ENCODE data around the gene ZBTB42.

ZBTB42 gene

DNA sequence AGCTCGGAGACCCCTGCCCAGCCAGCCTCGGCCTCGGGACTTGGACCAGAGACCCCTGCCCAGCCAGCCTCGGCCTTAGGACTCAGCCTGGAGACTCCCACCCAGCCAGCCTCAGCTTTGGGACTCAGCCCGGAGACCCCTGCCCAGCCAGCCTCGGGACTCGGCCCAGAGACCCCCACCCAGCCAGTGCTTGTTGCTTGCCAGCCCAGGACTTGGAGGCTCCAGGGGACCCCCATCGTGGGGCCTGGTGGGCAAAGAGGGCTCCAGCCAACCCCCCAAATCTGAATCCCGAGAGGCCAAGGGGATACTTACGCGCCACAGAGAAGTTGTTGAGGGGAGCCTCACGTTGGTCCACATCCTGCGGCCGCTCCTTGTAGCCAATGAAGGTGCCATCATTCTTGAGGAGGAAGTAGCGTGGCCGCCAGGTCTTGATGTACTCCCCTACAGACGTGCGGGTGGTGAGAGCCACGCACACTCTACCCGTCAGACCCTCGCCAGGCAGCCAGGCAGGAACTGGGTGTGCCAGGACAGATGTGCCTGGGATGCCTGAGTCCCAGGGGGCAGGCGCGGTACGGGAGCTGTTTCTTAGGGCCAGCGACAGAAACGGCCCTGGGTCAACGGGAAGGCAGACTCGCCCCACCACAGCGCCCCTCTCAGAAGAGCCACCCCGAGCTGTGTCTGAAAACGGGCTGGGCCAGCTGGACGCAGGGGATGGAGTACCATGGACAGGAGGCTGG lies 21.0 kb upstream of the ZBTB42 start:
- DNase-seq (ENCODE audit: low read depth), result no peak
- no peak overlapping the region for H3K4me3 ChIP-seq (replicated peaks; ENCODE audit: low read depth, low read length)
- TF ChIP-seq, protein P1, sequence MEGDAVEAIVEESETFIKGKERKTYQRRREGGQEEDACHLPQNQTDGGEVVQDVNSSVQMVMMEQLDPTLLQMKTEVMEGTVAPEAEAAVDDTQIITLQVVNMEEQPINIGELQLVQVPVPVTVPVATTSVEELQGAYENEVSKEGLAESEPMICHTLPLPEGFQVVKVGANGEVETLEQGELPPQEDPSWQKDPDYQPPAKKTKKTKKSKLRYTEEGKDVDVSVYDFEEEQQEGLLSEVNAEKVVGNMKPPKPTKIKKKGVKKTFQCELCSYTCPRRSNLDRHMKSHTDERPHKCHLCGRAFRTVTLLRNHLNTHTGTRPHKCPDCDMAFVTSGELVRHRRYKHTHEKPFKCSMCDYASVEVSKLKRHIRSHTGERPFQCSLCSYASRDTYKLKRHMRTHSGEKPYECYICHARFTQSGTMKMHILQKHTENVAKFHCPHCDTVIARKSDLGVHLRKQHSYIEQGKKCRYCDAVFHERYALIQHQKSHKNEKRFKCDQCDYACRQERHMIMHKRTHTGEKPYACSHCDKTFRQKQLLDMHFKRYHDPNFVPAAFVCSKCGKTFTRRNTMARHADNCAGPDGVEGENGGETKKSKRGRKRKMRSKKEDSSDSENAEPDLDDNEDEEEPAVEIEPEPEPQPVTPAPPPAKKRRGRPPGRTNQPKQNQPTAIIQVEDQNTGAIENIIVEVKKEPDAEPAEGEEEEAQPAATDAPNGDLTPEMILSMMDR (IDR thresholded peaks at IDR 0.05; ENCODE audit: low read length, missing control alignments), result no peak

DNA sequence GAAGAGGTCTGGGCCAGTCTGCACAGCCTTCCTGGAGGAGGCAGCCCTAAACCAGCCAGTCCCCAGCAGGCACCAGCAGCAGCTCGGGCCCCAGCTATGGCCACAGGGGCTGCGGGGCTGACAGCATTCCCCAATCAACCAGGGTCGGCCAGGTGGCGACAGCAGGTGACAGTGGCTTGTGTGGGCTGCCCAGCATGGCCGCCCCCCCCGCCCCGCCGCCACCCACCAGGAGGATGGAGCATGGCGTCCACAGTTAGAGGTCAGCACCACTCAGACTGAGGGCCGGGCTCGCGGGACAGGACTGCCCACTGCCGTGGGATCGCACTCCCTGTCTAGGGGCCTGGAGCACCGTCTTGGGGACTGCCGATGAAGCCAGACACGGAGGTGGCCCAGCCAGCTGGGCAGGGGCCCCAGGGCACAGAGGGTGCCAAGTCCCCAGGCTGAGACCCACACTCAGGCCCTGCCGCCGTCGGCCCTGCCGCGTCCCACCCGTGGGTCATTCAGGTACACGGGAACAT lies 20.3 kb upstream of the ZBTB42 start:
- TF ChIP-seq, protein P1 (IDR thresholded peaks at IDR 0.05; ENCODE audit: low read length, missing control alignments), result no peak
- DNase-seq (ENCODE audit: low read depth), result no peak
- H3K4me3 ChIP-seq (replicated peaks; ENCODE audit: low read depth, low read length), result no peak overlapping the region

DNA sequence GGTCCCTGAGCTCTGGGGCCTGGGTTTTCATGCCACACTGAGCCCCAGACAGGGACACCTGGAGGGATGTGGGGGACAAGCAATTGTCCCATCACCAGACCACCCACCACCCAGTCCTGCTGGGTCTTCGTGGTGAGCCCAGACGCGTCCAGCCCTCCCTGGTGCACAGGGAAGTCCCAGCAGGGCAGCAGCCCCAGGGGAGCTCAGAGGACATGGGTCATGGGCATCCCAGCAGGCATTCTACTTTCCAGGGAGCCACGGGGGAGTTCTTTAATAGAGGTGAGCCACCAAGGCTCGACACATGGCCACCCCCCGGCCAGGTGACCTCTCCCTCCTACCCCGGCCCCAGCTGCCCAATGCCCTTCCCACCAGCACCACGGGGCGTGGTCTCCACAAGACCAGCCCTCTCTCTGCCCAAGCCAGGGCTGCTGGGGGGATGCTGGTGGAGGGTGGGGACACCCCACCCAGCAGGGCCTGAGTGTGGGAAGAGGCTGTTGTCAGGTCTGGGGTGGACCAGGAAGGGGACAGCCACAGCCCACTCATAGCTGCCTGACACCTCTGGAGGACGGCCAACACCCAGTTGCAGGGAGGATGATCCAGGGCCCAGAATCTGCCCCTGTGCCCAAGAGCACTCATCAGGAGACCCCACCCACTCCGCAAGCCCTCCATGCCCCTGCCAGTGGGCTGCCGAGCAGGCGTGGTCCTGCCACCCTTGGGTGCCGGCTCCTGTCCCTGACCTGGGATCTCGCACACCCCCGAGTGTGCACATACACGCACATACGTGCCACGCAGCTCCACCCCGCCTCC lies 19.4 kb upstream of the ZBTB42 start:
- TF ChIP-seq, protein P1 (IDR thresholded peaks at IDR 0.05; ENCODE audit: low read length, missing control alignments), result no peak
- DNase-seq (ENCODE audit: low read depth), result no peak
- no peak overlapping the region for H3K4me3 ChIP-seq (replicated peaks; ENCODE audit: low read depth, low read length)

DNA sequence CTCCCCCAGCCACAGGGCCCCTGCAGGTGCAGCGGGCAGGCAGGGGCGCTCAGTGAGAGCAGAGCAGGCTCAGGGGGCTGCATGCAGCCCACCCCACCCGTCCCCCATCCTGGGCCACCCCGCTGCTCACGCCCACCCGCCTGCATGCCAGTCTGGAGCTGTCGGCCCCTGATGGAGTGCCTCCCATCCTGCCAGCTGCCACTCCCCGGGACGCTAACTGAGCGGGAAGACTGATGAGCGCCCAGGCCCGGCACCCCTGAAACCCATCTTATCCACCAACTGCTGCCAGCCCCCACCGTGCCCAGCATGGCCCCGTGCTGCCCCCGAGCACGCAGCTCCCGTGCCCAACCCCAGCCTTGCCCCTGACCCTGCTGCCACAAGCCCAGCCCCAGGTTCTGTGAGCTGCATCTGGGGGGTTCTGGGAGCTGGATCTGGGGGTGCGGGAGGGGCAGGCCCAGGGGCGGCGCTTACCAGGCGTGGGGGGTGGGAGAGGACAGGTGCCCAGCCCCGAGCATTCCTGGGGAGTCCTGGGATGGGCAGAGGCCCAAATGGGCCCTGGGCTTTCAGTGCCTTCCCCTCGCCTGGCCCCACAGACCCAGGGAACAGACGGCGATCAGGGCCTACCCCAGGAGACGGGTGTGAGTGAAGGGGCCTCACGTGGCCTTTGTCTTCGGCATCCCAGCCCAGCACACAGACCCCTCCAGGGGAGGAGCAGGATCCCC lies 18.7 kb upstream of the ZBTB42 start:
- TF ChIP-seq, protein P1 (IDR thresholded peaks at IDR 0.05; ENCODE audit: low read length, missing control alignments), result no peak
- DNase-seq (ENCODE audit: low read depth), result no peak
- H3K4me3 ChIP-seq (replicated peaks; ENCODE audit: low read depth, low read length), result no peak overlapping the region

- no peak for DNase-seq (ENCODE audit: low read depth)
- H3K4me3 ChIP-seq (replicated peaks; ENCODE audit: low read depth, low read length), result no peak overlapping the region
- TF ChIP-seq, protein P1 (IDR thresholded peaks at IDR 0.05; ENCODE audit: low read length, missing control alignments), result no peak
These were observed 18.1 kb upstream of the ZBTB42 start for GRCh38 chr14:104782808-104783139.

GRCh38 chr14:104783484-104784217 lies 17.2 kb upstream of the ZBTB42 start:
- TF ChIP-seq, protein P1 (IDR thresholded peaks at IDR 0.05; ENCODE audit: low read length, missing control alignments), result no peak
- H3K4me3 ChIP-seq (replicated peaks; ENCODE audit: low read depth, low read length), result no peak overlapping the region
- DNase-seq (ENCODE audit: low read depth), result no peak
